SK-N-MC (cell line): ENCODE data around the gene SLC4A5.

Experiments used
- EZH2 ChIP-seq: fragments of 200-600 bp; sonication (generic); IDR thresholded peaks from one replicate; pipeline ENCODE4 v1.6.1; 2017; ENCODE audit warnings: antibody characterized with exemption
- FOXP2 ChIP-seq: optimal IDR thresholded peaks from 2 replicates; pipeline ENCODE3; 2011; ENCODE audit warnings: mild to moderate bottlenecking, moderate library complexity; ENCODE audit not compliant: insufficient read depth; ENCODE audit errors: extremely low read length, control extremely low read depth
- POLR2AphosphoS5 ChIP-seq: IDR thresholded peaks from 2 replicates; pipeline ENCODE4 v1.6.1; 2012; ENCODE audit warnings: mild to moderate bottlenecking, low read depth, low read length, borderline replicate concordance

DNA sequence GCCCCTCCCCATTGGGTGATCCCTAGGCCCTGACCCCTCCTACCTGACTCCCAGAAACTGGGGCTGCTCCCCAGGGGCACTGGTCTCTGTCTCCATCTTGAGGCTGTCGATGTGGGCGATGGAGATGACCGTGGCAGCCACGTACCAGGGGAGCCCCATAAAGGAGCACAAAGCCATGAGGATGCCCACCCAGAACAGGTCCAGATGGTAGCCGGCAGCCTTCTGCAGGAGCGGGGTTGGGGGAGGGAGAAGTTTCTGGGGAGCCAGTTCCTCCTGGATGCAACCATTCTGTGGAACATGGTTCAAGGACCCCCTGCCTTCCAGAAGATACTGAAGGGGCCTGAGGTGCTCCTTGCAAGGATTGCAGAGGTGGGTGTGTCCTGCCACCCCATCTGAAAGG is 110.8 kb downstream of the SLC4A5 start:
- TF ChIP-seq POLR2AphosphoS5 (no peak), EZH2 (no peak), FOXP2 (no peak)
